Suppressor macrophage treated with lipopolysaccharide for 1 hour (primary cell): ENCODE data around the gene ASAP2.
"Not testable (repeated sequence)": the region's sequence is repeated elsewhere in the genome, so short reads cannot be mapped to it uniquely, and the experiment has no call there.

Experiments used
- DNase-seq, 3 donors: peaks; one replicate each; pipeline ENCODE4 v3.0.0-alpha.2; 2020 to 2022

ASAP2 gene

GRCh38 chr2:9388950-9389911, 182.6 kb downstream of the ASAP2 start:
- DNase-seq = no peak

GRCh38 chr2:9390151-9390850, 183.7 kb downstream of the ASAP2 start:
- DNase-seq = peak in 1 of 3 donors; percentile 17

GRCh38 chr2:9390991-9391390, 184.4 kb downstream of the ASAP2 start:
- DNase-seq = no peak

GRCh38 chr2:9391961-9392720, 185.5 kb downstream of the ASAP2 start:
- DNase-seq = no peak

GRCh38 chr2:9392898-9393765, 186.5 kb downstream of the ASAP2 start:
- no peak for DNase-seq

GRCh38 chr2:9394816-9395215, 188.2 kb downstream of the ASAP2 start:
- no peak for DNase-seq

- DNase-seq = no peak
These were observed 190.6 kb downstream of the ASAP2 start for GRCh38 chr2:9397201-9397600.

GRCh38 chr2:9398251-9398650, 191.6 kb downstream of the ASAP2 start:
- not testable (repeated sequence) for DNase-seq

GRCh38 chr2:9398881-9399780, 192.5 kb downstream of the ASAP2 start:
- no peak for DNase-seq

- no peak for DNase-seq
These were observed 193.9 kb downstream of the ASAP2 start for GRCh38 chr2:9400268-9401058.

- no peak for DNase-seq
These were observed 194.5 kb downstream of the ASAP2 start for GRCh38 chr2:9401059-9401547.

- no peak for DNase-seq
These were observed 195.2 kb downstream of the ASAP2 start for GRCh38 chr2:9401646-9402371.

GRCh38 chr2:9403924-9404323, 197.3 kb downstream of the ASAP2 start:
- DNase-seq = no peak

GRCh38 chr2:9404451-9404850, 197.8 kb downstream of the ASAP2 start:
- DNase-seq = no peak

GRCh38 chr2:9405636-9406035, 199.0 kb downstream of the ASAP2 start:
- no peak for DNase-seq

GRCh38 chr2:9406529-9407362, 200.1 kb downstream of the ASAP2 start:
- no peak for DNase-seq

GRCh38 chr2:9407363-9407811, 200.8 kb downstream of the ASAP2 start:
- no peak for DNase-seq

- DNase-seq = peak in 1 of 3 donors; percentile 33
These were observed 202.1 kb downstream of the ASAP2 start for GRCh38 chr2:9408641-9409151.
